ENCODE data around the gene HYLS1. TPM values are rescaled to one million over a fixed set of nuclear protein-coding genes. Genes with fewer than 3 reads are reported as not detected.

The HYLS1 gene
- polyA plus RNA-seq, 2 of the 4 experiments (the other 2 are of a cell fraction): 14.9 to 18.7 TPM

DNA sequence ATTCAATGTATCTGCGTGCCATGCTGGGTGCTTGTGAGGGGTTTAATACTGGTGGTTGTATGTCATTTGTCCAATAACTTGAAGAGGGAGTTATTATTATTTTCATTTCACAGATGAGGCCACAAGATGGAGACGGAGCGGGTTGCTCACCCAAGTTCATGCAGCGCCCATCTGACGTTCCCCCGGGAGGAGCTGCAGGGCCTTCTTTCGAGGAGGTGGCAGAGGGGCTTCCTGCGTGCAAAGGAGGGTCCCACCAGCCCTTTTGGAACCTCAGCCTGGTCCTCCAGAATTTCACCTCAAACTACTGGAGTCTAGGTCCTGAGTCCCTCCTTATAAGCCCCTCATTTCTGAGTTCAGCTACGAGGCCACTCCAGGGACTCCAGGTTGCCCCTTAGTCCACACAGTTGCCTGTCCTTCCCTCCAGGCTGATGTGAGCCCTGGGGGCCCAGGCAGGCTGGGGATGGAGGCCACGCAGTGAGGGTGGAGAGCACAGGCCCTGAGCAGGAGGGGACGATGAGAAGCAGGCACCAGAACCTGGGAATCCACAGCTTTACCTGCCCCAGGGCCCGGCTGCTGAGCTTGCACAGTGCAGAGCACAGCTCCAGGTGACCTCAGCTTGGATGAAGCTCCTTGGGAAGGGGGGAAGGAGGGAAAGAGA, 55.4 kb downstream of the HYLS1 start (continued):
- TF ChIP-seq, protein P1, sequence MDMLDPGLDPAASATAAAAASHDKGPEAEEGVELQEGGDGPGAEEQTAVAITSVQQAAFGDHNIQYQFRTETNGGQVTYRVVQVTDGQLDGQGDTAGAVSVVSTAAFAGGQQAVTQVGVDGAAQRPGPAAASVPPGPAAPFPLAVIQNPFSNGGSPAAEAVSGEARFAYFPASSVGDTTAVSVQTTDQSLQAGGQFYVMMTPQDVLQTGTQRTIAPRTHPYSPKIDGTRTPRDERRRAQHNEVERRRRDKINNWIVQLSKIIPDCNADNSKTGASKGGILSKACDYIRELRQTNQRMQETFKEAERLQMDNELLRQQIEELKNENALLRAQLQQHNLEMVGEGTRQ (IDR thresholded peaks at IDR 0.05): no peak
- TF ChIP-seq, protein P2, sequence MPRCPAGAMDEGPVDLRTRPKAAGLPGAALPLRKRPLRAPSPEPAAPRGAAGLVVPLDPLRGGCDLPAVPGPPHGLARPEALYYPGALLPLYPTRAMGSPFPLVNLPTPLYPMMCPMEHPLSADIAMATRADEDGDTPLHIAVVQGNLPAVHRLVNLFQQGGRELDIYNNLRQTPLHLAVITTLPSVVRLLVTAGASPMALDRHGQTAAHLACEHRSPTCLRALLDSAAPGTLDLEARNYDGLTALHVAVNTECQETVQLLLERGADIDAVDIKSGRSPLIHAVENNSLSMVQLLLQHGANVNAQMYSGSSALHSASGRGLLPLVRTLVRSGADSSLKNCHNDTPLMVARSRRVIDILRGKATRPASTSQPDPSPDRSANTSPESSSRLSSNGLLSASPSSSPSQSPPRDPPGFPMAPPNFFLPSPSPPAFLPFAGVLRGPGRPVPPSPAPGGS (IDR thresholded peaks at IDR 0.05): no peak

DNA sequence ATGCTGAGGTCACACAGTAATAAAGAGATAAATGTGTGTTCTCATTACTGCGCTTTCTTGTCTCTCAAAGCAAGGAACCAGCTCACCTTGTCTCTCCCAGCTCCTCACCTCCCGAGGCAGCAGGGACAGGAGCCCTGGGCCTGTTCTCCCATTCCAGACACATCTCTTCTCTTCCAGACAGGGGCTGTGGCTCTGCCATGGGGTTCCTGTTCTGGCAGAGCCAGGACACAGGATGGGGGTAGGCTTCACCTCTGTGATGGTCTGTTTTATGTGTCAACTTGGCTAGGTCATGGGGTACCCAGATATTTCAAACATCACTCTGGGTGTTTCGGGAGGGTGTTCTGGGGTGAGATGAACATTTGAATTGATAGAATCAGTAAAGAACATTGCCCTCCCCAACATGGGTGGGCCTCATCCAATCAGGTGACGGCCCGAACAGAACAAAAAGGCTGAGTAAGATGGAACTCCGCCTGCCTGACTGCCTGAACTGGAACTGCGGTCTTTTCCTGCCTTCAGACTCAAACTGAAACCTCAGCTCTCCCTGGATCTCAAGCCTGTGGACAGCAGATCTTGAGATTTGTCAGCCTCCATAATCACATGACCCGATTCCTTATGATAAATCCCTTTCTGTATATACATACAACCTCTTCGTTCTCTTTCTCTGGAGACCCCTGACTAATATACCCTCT, 56.3 kb downstream of the HYLS1 start:
- no peak overlapping the region for H3K4me3 ChIP-seq
- 76% methylated on average over 9 of the region's 9 CpGs for WGBS (ENCODE audit: missing lambda C conversion rate)
- FAIRE-seq: no peak
- H3K4me2 ChIP-seq: no peak overlapping the region
- no peaks in the 10 kb centered on the region for H3K9me3 ChIP-seq
- CTCF ChIA-PET: interaction anchor here (0.7 to 6.7 kb wide), 7 partner anchors 16 to 363 kb away, joined by 3 to 38 read pairs (median 6); partner anchors contain the start of gene CDON
- no peak for ATAC-seq
- no peaks in the 10 kb centered on the region for H3K4me1 ChIP-seq
- POLR2A ChIA-PET: no interaction called here
- no peak for TF ChIP-seq SMC3 (IDR thresholded peaks at IDR 0.05)
- TF ChIP-seq CBX8 (IDR thresholded peaks at IDR 0.05): no peak
- TF ChIP-seq ZNF302 (CRISPR knock-in tag; IDR thresholded peaks at IDR 0.05): no peak
- no peak for TF ChIP-seq FOSL2 (IDR thresholded peaks at IDR 0.05)
- TF ChIP-seq FOSL2 (CRISPR knock-in tag; IDR thresholded peaks at IDR 0.05): no peak
- TF ChIP-seq TFCP2L1 (CRISPR knock-in tag; IDR thresholded peaks at IDR 0.05): no peak
- no peak for TF ChIP-seq HOXB13 (CRISPR knock-in tag; IDR thresholded peaks at IDR 0.05; ENCODE audit: low read depth)
- TF ChIP-seq, protein P3, sequence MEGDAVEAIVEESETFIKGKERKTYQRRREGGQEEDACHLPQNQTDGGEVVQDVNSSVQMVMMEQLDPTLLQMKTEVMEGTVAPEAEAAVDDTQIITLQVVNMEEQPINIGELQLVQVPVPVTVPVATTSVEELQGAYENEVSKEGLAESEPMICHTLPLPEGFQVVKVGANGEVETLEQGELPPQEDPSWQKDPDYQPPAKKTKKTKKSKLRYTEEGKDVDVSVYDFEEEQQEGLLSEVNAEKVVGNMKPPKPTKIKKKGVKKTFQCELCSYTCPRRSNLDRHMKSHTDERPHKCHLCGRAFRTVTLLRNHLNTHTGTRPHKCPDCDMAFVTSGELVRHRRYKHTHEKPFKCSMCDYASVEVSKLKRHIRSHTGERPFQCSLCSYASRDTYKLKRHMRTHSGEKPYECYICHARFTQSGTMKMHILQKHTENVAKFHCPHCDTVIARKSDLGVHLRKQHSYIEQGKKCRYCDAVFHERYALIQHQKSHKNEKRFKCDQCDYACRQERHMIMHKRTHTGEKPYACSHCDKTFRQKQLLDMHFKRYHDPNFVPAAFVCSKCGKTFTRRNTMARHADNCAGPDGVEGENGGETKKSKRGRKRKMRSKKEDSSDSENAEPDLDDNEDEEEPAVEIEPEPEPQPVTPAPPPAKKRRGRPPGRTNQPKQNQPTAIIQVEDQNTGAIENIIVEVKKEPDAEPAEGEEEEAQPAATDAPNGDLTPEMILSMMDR (IDR thresholded peaks at IDR 0.05): no peak
- no peak for TF ChIP-seq FOXS1 (CRISPR knock-in tag; IDR thresholded peaks at IDR 0.05)
- TF ChIP-seq BHLHE40 (IDR thresholded peaks at IDR 0.05; ENCODE audit: low read depth, low read length): no peak
- no peak for TF ChIP-seq MAFK (IDR thresholded peaks at IDR 0.05; ENCODE audit: partially characterized antibody)
- no peak for TF ChIP-seq CEBPB (IDR thresholded peaks at IDR 0.05)
- TF ChIP-seq, protein P1 (IDR thresholded peaks at IDR 0.05): no peak
- TF ChIP-seq, protein P4, sequence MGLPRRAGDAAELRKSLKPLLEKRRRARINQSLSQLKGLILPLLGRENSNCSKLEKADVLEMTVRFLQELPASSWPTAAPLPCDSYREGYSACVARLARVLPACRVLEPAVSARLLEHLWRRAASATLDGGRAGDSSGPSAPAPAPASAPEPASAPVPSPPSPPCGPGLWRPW (IDR thresholded peaks at IDR 0.05): no peak
- TF ChIP-seq ZSCAN20 (CRISPR knock-in tag; IDR thresholded peaks at IDR 0.05): no peak
- TF ChIP-seq, protein P5, sequence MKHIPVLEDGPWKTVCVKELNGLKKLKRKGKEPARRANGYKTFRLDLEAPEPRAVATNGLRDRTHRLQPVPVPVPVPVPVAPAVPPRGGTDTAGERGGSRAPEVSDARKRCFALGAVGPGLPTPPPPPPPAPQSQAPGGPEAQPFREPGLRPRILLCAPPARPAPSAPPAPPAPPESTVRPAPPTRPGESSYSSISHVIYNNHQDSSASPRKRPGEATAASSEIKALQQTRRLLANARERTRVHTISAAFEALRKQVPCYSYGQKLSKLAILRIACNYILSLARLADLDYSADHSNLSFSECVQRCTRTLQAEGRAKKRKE (CRISPR knock-in tag; IDR thresholded peaks at IDR 0.05; ENCODE audit: low read depth): no peak
- no peak for DNase-seq (ENCODE audit: low read depth in 1 of 2, low spot score in 1 of 2)
- H3K27ac ChIP-seq: no peak overlapping the region
